CD4-positive, alpha-beta T cell treated with Interleukin-6 for 4 hours (primary cell): ENCODE data around the gene NPR3.
"Not testable (repeated sequence)": the region's sequence is repeated elsewhere in the genome, so short reads cannot be mapped to it uniquely, and the experiment has no call there.

Source experiments
- DNase-seq: peaks from one replicate; pipeline ENCODE4 v3.0.0-alpha.2; 2020; ENCODE audit warnings: mixed read lengths

The NPR3 gene

DNA sequence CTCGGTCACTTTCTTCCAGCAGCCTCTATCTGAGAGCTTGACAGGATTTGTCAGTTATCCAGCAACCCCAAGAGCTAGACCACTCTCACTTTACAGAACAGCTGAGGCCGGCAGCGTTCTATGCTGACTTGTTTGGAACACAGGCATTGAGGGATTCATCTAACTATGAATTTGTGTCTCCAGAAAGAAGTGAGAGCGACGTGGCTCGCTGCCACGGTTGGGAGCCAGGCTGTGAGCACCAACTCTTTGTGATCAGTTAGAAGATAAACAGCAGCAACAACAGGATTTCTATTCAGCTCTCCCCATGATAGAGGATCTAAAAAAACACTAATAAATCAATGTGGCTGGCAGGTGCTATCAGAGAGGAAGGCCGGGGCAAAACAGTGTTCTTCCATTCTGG is 58.6 kb downstream of the NPR3 start:
- DNase-seq: no peak

DNA sequence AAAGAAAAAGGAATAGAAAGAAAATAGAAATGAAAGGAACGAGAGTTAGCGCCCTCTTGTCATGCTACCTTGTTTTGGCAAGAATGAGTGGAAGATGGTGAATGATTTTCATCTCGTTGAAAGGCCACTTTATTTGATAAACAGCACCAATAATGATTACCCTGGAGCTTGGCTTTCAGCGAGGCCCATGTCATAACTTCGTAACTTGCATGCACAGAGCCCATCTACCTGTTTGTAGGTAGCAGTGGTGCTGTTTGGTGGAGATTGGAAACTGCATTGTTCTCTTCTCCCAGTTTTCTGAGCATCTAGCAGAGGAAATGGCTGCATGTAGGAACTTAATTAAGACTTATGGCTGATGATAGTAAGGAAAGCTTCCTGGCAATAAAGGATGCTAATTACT is 59.3 kb downstream of the NPR3 start:
- DNase-seq: no peak

DNA sequence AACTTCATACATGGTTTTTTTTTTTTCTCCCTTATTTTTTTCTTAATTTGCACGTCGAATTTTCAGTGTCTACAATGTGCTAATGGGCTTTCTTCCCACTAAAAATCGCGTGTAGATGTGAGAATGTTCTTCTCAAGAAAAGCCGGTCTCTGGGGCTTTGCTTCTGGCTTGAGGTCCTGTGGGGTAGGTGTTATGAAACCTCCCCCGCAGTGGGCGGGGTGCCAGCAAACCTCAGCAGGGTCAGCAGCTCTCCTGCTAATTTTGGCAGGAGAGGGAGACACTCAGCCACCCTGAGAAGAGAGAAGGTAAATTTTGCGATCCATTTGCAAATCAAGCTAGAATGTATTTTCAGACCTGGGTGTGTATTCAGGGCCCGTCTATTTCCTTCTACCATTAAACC is 59.9 kb downstream of the NPR3 start:
- no peak for DNase-seq

DNA sequence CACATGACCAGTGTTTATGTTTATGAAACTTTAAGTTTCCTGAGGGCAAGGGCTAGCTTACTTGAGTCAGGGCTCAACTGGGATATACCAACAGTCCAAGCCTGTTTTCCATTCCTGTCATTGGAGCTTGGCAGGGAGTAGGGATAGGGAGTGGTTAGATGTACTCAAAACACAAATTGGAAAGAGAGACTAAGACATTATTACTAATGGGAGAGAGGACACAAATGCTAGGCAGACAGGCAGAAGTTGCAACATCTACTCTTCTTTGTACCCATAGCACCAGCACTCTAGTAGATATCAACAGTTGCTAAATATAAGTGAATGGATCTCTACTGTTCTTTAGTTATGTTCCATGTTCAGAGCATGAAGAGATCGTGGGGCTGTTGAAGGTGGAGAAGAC is 62.8 kb downstream of the NPR3 start:
- DNase-seq: no peak

DNA sequence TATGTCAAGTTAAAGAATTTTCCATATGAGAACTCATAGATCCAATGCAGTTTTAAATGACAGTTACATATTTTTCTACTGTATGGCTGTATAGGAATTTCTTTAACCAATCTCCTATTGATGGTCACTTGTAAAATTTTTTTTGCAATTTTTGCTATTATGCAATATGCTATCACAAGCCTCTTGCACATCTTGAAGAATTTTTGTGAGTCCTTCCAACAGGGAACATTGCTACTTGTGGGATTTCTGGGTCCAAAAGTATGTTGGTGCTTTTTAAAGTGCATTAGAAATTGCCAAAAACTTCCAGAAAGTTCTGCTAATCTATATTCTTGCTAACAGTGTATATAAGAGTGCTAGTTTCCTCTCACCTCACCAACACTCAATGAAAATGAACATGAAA is 65.1 kb downstream of the NPR3 start:
- DNase-seq: no peak

DNA sequence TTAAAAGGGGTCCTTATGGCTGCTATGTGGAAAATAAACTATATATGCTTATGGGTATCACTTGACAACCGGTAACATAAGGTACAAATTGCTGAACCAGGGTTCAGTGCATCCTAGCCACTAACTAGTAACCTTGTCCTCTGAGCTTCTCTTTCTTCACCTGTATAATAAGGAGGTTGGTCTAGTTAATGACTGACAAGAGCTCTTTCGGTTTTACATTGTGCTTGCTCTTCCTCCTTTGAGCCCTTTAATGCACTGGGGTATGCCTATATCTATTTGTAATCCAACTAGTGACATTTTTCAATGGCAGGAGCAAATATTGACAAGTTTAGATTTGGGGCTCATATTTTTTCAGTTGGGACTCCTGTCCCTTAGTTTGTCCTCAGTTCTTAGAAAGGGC is 66.1 kb downstream of the NPR3 start:
- DNase-seq: no peak

DNA sequence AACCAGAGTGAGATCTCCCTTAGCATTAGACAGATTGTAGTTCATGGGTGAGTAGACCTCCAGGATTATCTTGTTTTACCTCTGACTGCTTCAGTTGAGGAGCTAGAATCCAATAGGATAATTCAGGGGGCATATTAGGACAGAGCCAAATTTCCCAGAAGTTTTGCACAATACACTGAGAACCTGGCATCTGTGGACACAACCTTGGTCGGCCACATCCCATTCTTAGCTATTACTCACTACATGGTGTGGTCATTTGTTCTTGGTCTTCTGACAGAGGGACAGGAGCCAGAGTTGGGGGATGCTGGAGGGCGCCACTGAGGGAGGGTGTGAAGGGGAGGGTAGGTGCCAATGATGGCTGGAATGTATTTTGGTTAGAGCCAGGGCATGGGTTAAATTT is 66.6 kb downstream of the NPR3 start:
- no peak for DNase-seq

DNA sequence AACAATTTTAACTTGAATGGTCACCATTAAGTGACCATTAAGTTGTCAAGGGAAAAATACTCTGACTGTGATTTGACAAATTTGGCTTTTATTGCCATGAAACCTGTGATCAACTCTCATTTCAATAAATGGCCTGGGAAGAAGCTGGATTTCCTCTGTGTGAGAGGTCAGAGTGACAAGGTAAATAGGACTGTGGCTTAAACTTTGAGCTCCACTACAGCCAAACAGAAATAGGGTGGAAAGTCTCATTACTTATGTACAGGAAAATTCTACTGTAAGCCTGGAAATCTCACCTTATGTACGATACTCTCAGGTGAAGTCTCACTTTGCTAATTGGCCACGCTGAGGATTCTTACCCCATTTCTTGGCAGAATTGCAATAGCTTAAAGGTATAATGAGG is 67.3 kb downstream of the NPR3 start:
- no peak for DNase-seq

DNA sequence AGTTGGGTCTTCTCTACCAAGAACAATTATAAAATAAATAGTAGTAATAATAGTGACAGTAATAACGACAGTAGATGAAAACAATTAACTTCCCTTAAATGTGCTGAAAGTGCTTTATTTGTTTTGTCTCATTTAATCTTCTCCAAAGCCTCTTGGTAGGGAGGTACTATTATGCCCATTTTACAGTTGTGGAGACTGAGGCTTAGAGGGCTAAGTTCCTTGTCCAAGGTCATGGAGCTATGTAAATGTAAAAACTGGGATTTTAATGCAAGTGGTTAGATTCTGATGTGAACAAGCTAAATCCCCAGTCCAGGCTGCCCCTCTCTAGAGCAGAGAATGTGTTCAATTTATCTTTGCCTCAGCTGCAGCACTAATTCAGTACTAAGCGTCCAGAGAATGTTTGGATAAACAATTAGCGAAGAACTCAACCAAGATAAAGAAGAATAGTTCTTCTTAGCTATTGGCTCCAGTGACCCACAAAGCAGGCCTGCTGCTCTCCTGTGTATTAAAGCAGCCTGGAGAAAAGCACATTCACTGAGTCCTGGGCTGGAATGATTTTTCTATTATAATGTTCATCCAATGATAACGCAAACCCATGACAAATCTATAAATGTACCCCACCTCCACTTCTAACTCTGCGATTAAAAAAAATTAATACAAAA is 68.8 kb downstream of the NPR3 start:
- DNase-seq: no peak

DNA sequence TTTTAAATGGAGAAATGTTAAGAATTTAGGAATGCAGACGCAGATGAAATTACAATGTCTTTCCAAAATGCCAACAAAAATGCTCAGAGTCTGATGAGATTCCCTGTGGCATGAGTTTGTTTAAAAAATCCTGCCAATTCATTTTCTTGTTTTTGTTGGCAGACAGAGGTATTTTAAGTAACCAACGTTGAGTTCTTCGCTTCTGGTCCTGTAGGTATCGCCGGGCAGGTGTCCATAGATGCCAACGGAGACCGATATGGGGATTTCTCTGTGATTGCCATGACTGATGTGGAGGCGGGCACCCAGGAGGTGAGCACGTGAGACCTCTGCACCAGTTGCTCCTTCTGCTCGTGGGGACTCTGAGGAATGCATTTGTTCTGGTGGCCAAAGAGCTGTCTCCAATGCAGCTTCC is 69.4 kb downstream of the NPR3 start:
- DNase-seq: no peak

DNA sequence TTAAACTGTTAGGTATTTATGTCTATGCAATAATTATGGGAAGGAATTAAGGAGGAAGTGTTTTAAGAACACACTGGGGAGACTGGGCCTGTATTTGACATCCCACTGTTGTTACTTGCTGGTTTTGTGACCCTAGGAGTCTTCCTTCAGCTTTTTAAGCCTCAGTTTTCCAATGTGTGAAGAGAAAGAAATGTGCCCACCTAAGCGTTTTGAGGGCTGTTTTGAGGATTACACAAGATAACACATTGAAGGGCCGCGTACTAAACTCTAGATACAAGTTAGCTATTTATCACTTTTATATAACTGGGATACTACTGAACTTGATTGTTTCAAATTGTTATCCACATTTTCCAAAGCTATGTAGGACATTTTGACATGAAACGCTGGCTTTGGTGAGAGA is 72.5 kb downstream of the NPR3 start:
- DNase-seq: no peak

DNA sequence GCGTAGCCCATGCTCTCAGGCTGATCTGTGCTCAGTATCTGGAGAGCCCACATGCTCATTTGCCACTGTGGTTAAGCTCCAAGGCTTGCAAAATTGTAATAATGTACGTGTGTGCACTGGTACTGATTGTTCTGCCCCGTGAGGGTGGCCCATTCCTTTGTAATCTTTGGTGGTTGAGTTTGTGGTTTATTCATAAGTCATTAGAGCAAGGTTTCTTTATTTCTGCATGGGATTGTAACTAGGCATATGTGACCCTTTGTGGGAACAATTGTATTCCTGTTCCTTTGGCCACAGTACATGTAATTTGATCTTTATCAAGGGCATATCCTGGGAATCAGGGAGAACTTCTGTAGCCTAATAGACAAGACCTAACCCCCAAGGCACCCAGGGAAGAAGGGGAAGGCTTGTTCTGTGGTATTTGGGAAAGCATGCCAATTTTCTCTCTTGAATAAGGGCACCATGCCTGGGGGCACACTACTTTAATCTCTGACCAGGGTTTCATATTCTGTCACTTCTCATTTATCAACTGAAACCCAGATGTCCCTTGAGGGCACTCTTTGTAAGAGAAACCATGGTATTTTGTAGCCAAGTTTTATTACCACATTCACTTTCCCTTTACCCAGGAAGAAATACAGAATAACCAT is 74.6 kb downstream of the NPR3 start:
- no peak for DNase-seq

DNA sequence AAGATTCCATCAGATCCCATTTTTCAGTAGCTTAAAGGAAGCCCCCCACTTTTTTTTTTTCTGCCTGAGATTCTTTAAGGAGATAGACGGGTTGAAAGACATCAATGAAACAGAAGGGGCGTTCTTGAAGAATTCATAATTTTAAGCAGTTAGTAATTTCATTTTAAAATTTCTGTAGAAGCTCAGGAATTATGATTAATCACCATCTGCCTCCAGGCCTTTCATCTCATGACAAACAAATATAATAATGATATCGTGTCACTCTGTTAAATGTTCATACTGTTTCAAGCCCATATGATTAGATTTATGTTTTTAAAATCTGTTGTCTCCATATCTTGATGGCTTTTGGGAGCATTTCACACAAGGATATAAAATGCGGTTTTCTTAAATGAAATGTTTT is 75.2 kb downstream of the NPR3 start:
- DNase-seq: no peak

DNA sequence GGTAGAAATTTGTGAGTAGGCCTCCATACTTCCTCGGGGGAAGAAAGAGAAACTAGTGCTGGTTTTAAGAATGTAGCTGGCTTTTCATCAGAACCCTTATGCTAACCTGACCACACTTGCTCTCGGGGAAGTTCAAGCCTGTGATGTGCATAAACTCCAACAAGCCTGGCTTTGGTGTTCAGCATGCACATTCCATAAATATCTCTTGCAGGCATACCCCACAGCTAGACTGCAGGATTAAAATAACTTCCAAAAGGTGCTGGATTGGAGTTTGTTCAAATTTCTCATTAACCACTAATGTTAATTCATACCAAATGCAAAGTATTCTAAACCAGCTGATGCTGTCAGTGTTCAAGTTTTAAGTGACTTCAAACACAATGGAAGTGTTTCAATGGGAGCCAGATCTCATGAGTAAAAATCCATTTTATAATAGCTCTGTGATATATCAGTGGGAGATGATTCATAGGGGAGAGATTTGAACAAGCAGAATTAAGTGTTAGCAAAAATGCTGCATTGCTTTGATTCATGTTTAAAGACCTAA is 79.4 kb downstream of the NPR3 start:
- no peak for DNase-seq

DNA sequence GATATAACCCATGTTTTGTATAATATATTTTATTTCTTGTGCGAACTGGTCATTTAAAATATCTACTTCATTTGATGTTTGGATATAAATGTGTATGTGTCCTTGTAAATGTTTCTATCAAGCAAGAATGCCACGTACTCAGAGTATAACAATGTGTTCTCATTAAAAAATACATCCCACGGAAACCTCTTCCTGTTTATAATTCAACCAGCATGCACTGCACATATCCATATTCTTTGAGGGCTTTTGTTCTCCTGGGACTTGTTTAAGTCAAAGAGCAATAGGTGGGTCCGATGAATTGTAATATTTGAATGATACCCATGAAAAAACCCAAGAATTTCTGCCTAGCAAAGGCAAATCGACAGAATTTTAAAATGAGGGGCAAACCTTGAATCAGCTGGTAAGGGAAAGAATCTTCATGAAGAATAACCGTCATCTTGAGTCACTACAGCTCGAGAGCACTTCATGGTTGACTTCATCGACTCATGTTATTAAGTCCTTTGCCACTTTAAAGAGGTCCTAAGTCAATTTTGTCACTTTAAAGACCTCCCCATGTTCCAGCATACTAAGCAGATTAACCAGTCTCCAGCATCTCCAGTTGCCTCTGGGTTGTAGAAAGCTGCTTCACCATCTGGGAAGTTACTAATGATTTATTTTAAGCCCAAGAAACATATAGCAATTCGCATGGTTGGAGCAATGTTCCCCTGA is 80.6 kb downstream of the NPR3 start:
- no peak for DNase-seq

DNA sequence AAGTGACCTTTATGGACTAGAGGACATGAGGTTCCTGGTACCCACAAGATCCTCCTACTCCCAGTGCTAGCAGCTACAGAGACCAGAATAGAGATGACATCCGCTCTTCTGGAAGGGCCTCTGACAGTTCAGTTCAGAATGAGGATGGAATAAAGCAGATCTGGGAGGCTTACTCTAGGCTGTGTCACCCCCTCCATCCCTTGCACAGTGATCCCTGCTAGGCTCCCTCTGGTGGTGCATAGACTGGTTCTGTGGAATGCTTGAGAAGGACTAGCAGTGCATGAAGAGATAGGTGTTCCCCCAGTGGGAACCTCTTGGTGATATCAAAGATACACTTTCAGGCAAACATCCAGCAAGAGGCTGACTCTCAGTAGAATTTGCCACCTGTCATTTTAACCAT is 83.0 kb downstream of the NPR3 start:
- DNase-seq: no peak

DNA sequence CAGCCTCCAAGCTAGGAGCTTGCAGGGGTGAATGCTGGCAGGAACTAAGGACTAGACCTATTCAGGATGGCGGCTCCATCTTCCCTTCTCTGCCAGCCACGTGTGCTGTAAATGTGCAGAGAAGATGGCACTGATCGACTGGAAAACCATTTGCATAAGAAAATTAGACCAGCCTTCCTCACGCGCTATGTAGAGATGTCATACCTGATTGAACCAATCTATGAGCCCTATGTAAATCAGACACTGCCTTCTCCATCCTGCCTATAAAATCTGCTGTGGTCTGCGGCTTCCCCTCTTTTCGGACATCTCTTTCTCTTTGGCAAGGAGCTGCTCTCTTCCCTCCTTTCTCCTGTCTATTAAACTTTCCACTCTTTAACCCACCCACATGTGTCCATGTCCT is 91.6 kb downstream of the NPR3 start:
- DNase-seq: no peak

DNA sequence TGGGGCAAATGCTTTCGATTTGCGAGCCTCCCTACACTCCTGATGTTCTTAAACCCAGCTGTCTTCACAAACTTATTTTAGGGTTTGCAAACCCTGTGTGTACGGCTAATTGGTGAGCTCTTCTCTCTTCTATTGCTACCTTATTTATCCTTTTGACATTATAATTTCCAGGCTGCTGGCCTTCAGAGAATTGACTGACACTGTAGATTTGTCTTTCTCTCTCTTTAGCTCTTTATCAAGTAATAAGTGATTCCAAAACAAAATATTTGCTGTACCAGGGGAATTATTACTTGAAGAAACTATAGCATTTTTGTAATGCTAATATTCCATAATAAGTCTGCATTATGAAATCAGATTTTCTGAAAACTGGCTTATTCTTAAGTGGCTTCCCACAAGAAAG is 92.5 kb downstream of the NPR3 start:
- DNase-seq: no peak

DNA sequence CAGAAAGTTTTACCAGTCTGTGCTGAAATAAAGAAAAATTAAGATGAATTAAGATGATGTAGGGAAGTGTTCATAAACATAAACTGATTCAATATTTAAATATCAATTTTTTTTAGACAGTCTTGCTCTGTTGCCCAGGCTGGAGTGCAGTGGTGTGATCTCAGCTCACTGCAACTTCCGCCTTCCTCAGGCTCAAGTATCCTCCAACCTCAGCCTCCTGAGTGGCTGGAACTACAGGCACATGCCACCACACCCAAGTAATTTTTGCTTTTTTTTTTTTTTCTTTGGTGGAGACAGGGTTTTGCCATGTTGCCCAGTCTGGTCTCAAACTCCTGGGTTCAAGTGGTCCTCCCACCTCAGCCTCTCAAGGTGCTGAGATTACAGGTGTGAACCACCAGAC is 94.3 kb downstream of the NPR3 start:
- DNase-seq: not testable (repeated sequence)

DNA sequence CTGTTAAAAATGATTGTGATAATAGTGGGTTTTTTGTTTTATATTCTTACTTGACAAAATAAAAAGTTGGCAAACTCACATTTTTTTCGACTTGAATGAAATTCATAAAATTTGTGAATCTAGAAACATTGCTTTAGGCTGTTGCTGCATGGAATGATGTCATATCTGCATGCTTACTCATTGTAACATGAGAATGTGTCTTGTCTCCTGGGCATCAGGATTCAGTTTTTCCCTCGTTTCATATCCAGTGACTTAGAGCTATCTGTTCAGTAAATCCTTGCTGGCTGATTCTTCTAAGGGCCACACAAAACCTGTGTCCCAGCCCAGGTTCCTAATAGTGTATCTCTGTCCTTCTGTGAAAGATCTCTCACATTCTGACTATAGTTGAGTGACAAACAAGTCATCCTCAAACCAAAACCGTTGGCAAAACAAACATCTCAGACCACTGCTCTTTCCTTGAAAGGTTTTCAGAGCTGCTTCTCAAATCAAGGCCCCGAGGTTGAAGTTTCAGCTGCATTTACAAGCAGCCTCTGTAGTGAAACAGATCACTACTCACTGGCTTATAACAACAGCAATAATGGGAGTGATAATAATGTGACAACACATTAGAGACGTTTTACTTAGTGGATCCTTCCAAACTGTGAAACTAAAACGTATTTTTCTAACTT is 95.0 kb downstream of the NPR3 start:
- no peak for DNase-seq

DNA sequence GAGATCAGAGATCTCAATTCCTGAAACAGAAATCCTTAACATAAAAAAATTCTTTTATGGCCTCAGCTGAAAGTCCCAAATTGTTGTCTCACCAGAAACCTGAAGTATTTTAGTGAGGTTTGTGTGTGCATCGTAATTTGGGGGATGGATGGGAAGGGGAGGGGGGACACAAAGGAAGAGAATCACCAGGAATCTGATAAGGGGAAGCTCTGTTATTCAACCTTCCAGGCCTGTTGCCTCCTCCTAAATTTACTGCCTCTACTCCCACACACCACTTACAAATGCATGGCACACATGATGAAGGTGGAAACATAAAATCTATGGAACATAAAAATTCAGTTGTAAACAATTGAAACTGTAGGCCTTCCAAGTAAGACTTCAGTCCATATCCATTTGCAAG is 97.7 kb downstream of the NPR3 start:
- DNase-seq: no peak

DNA sequence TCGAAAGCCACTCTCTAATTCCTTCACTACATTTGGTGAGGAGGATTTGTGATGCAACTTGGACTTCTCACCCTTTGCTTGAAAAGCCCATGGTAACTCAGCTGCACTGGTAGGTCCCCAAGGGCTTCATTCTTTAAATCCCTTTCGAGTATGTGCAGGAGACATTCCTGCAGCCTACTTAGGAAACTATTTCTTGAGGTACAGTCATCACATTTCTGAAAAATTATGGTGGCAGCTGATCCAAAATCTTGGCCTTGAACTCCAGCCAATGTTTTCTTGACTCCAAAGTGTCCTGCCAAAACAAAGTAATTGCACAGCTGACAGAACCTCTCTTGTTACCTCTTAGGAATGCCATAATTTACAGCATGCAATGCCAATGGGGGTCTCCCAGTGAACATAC is 99.7 kb downstream of the NPR3 start:
- no peak for DNase-seq

DNA sequence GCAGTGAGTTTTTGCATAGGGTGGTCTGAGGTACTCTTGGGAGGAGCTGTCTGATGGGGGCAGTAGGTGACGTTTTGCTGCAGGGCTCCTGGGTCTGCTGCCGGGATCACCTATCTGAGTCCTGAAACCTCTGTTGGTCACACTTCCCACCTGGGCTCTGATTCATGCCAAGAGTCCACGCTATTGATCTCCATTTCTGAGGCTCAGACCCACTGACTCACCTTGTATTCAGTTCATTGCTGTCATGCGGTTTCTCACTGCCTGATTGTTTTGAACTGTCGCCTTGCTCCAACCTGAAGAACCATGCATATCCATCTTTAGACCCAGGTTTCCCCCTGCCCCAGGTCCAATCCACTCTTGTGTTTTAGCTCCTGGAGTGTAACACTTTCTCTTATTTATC is 101.3 kb downstream of the NPR3 start:
- no peak for DNase-seq

DNA sequence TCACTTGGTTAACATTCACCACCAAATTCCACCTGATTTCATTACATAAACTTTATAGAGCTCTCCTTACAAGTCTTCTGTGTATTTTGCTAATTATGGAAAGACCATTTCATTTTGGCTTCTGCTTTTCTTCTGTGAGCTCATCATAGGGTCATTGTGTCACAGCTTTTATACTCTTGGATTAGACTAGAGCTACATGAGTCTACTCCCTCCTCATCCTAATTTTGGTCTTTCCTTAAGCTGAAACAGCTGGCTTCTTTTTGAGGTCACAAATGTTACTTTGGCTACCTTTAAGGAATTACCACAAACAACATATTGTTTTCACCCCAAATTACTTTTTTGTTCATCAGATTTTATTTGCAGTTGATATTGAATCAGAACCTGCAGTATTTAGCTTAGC is 103.0 kb downstream of the NPR3 start:
- no peak for DNase-seq
